ENCODE data around the gene GNAL. TPM values are rescaled to one million over a fixed set of nuclear protein-coding genes. Genes with fewer than 3 reads are reported as not detected.
"Not testable (repeated sequence)": the region's sequence is repeated elsewhere in the genome, so short reads cannot be mapped to it uniquely, and the experiment has no call there.

Gene GNAL
- total and polyA plus RNA-seq, 2 donors from 2014 or later, result 1.8 to 9.7 TPM

GRCh38 chr18:11713756-11714155 lies 24.7 kb downstream of the GNAL start:
- no peak for DNase-seq
- Histone ChIP-seq H3K27me3 (ENCODE audit: control insufficient read depth, insufficient read depth, low read length) (no peaks in the 10 kb centered on the region), H3K4me1 (ENCODE audit: control insufficient read depth in 2 of 3, insufficient read depth in 2 of 3, low read depth in 1 of 3, low read length in 3 of 3) (no peaks in the 10 kb centered on the region), H3K36me3 (ENCODE audit: control insufficient read depth in 2 of 3, insufficient read depth in 3 of 3, low read length in 3 of 3) (no peaks in the 10 kb centered on the region), H3K9me3 (ENCODE audit: control insufficient read depth in 2 of 3, insufficient read depth in 1 of 3, low read length in 3 of 3) (peaks cover 0 to 4% (median 3%) of the 10 kb centered on the region in 3 donors), H3K4me3 (ENCODE audit: low read length in 3 of 3) (no peak overlapping the region), H3K9ac (ENCODE audit: low read length in 3 of 3) (no peak overlapping the region), H3K27ac (ENCODE audit: low read depth in 2 of 2, low read length in 2 of 2) (no peak overlapping the region)
- FAIRE-seq, result no peak
- TF ChIP-seq CTCF (IDR thresholded peaks at IDR 0.05; ENCODE audit: borderline replicate concordance, extremely low read depth, insufficient read depth), result no peak
- intact Hi-C loops (cut with DNase I), result no loop called here

GRCh38 chr18:11714244-11714918 lies 25.3 kb downstream of the GNAL start:
- DNase-seq, result no peak
- H3K9me3 ChIP-seq (ENCODE audit: control insufficient read depth in 2 of 3, insufficient read depth in 1 of 3, low read length in 3 of 3), result peaks cover 0 to 3% (median 0%) of the 10 kb centered on the region in 3 donors
- H3K9ac ChIP-seq (ENCODE audit: low read length in 3 of 3), result no peak overlapping the region
- H3K27me3 ChIP-seq (ENCODE audit: control insufficient read depth, insufficient read depth, low read length), result no peaks in the 10 kb centered on the region
- no peak for FAIRE-seq
- H3K4me3 ChIP-seq (ENCODE audit: low read length in 3 of 3), result no peak overlapping the region
- TF ChIP-seq CTCF (IDR thresholded peaks at IDR 0.05; ENCODE audit: borderline replicate concordance, extremely low read depth, insufficient read depth), result no peak
- H3K4me1 ChIP-seq (ENCODE audit: control insufficient read depth in 2 of 3, insufficient read depth in 2 of 3, low read depth in 1 of 3, low read length in 3 of 3), result no peaks in the 10 kb centered on the region
- intact Hi-C loops (cut with DNase I), result no loop called here
- H3K36me3 ChIP-seq (ENCODE audit: control insufficient read depth in 2 of 3, insufficient read depth in 3 of 3, low read length in 3 of 3), result no peaks in the 10 kb centered on the region
- H3K27ac ChIP-seq (ENCODE audit: low read depth in 2 of 2, low read length in 2 of 2), result no peak overlapping the region

GRCh38 chr18:11716767-11717315 lies 27.8 kb downstream of the GNAL start:
- intact Hi-C loops (cut with DNase I); H3K4me3 ChIP-seq (ENCODE audit: low read length in 3 of 3); H3K27ac ChIP-seq (ENCODE audit: low read depth in 2 of 2, low read length in 2 of 2); H3K4me1 ChIP-seq (ENCODE audit: control insufficient read depth in 2 of 3, insufficient read depth in 2 of 3, low read depth in 1 of 3, low read length in 3 of 3); DNase-seq; H3K9me3 ChIP-seq (ENCODE audit: control insufficient read depth in 2 of 3, insufficient read depth in 1 of 3, low read length in 3 of 3); FAIRE-seq; H3K27me3 ChIP-seq (ENCODE audit: control insufficient read depth, insufficient read depth, low read length); H3K36me3 ChIP-seq (ENCODE audit: control insufficient read depth in 2 of 3, insufficient read depth in 3 of 3, low read length in 3 of 3); H3K9ac ChIP-seq (ENCODE audit: low read length in 3 of 3): not testable (repeated sequence)

- TF ChIP-seq CTCF (IDR thresholded peaks at IDR 0.05; ENCODE audit: borderline replicate concordance, extremely low read depth, insufficient read depth), result no peak
- H3K27me3 ChIP-seq (ENCODE audit: control insufficient read depth, insufficient read depth, low read length), result no peaks in the 10 kb centered on the region
- no peak overlapping the region for H3K4me3 ChIP-seq (ENCODE audit: low read length in 3 of 3)
- H3K4me1 ChIP-seq (ENCODE audit: control insufficient read depth in 2 of 3, insufficient read depth in 2 of 3, low read depth in 1 of 3, low read length in 3 of 3), result no peaks in the 10 kb centered on the region
- no peak overlapping the region for H3K27ac ChIP-seq (ENCODE audit: low read depth in 2 of 2, low read length in 2 of 2)
- no peaks in the 10 kb centered on the region for H3K9me3 ChIP-seq (ENCODE audit: control insufficient read depth in 2 of 3, insufficient read depth in 1 of 3, low read length in 3 of 3)
- no peaks in the 10 kb centered on the region for H3K36me3 ChIP-seq (ENCODE audit: control insufficient read depth in 2 of 3, insufficient read depth in 3 of 3, low read length in 3 of 3)
- FAIRE-seq (no peak), DNase-seq (no peak)
- no peak overlapping the region for H3K9ac ChIP-seq (ENCODE audit: low read length in 3 of 3)
- intact Hi-C loops (cut with DNase I), result no loop called here
Observed at GRCh38 chr18:11719050-11719449, 30.0 kb downstream of the GNAL start.

All from kidney (tissue), 14 donors.